ENCODE results near the gene SLC25A3.
A peak's percentile ranks its signal among the peaks of the same experiment; 100 is the strongest.

Gene SLC25A3

GRCh38 chr12:98646294-98647090, 53.0 kb downstream of the SLC25A3 start:
- Mint-ChIP-seq H3K9me3 (no peaks in the 10 kb centered on the region), H3K36me3 (ENCODE audit: insufficient read depth) (peaks cover 31% of the 10 kb centered on the region), H3K27me3 (no peaks in the 10 kb centered on the region), H3K4me1 (peaks cover 14% of the 10 kb centered on the region), H3K27ac (ENCODE audit: low read depth) (peak overlapping the region; percentile 94), H3K4me3 (peak overlapping the region; percentile 99)
- no peak for ATAC-seq (replicated peaks; ENCODE audit: extremely low read depth, poor library complexity, severe bottlenecking)
- DNase-seq (ENCODE audit: low spot score in 2 of 2): no peak

- DNase-seq (ENCODE audit: low spot score in 2 of 2) (no peak), ATAC-seq (replicated peaks; ENCODE audit: extremely low read depth, poor library complexity, severe bottlenecking) (no peak)
- Mint-ChIP-seq H3K9me3 (no peaks in the 10 kb centered on the region), H3K4me3 (no peak overlapping the region), H3K27ac (ENCODE audit: low read depth) (no peak overlapping the region), H3K36me3 (ENCODE audit: insufficient read depth) (peaks cover 30% of the 10 kb centered on the region), H3K4me1 (peaks cover 16% of the 10 kb centered on the region), H3K27me3 (no peaks in the 10 kb centered on the region)
These were observed 57.8 kb downstream of the SLC25A3 start for GRCh38 chr12:98651328-98651727.

- H3K27me3 Mint-ChIP-seq: no peaks in the 10 kb centered on the region
- no peak for DNase-seq (ENCODE audit: low spot score in 2 of 2)
- H3K4me1 Mint-ChIP-seq: peaks cover 15% of the 10 kb centered on the region
- peak; percentile 62 for ATAC-seq (replicated peaks; ENCODE audit: extremely low read depth, poor library complexity, severe bottlenecking)
- H3K36me3 Mint-ChIP-seq (ENCODE audit: insufficient read depth): peaks cover 33% of the 10 kb centered on the region
- H3K9me3 Mint-ChIP-seq: no peaks in the 10 kb centered on the region
- H3K27ac Mint-ChIP-seq (ENCODE audit: low read depth): no peak overlapping the region
- H3K4me3 Mint-ChIP-seq: no peak overlapping the region
These were observed 60.5 kb downstream of the SLC25A3 start for GRCh38 chr12:98653866-98654493.
